Neural cell (in vitro differentiated cells): ENCODE results near the gene YIPF1.

Experiments used
- CTCF ChIP-seq: fragments of 450-650 bp; IDR thresholded peaks from 2 replicates; pipeline ENCODE4 v1.5.1; 2014; ENCODE audit warnings: antibody characterized with exemption, mild to moderate bottlenecking, moderate library complexity; ENCODE audit not compliant: poor library complexity, severe bottlenecking
- EP300 ChIP-seq: fragments of 450-650 bp; conservative IDR thresholded peaks from 2 replicates; pipeline ENCODE4 v1.6.1; 2014; ENCODE audit warnings: antibody characterized with exemption, mild to moderate bottlenecking, moderate library complexity; ENCODE audit not compliant: poor library complexity, severe bottlenecking
- EZH2 ChIP-seq: fragments of 200-600, 300-800 bp; shearing (Covaris generic), sonication (generic); IDR thresholded peaks from 2 replicates; pipeline ENCODE4 v1.6.1; 2014; ENCODE audit warnings: antibody characterized with exemption, low read length, borderline replicate concordance, mild to moderate bottlenecking; ENCODE audit not compliant: insufficient read depth, poor library complexity, severe bottlenecking
- MXI1 ChIP-seq: fragments of 450-650 bp; conservative IDR thresholded peaks from 2 replicates; pipeline ENCODE4 v1.6.1; 2014; ENCODE audit warnings: antibody characterized with exemption, mild to moderate bottlenecking; ENCODE audit not compliant: poor library complexity, severe bottlenecking
- POLR2AphosphoS5 ChIP-seq: IDR thresholded peaks from 2 replicates; pipeline ENCODE4 v1.6.1; 2012
- REST ChIP-seq: IDR thresholded peaks from 2 replicates; pipeline ENCODE4 v1.6.1; 2012; ENCODE audit warnings: borderline replicate concordance
- SMC3 ChIP-seq: fragments of 450-650 bp; conservative IDR thresholded peaks from 2 replicates; pipeline ENCODE4 v1.6.1; 2014; ENCODE audit warnings: antibody characterized with exemption, mild to moderate bottlenecking, moderate library complexity; ENCODE audit not compliant: poor library complexity
- TAF1 ChIP-seq: IDR thresholded peaks from 2 replicates; pipeline ENCODE4 v1.6.1; 2012; ENCODE audit warnings: low read depth

GRCh38 chr1:53834776-53835175 is 54.8 kb downstream of the YIPF1 start:
- TF ChIP-seq CTCF (no peak), SMC3 (no peak), REST (no peak), EZH2 (no peak), EP300 (no peak), POLR2AphosphoS5 (no peak), TAF1 (no peak), MXI1 (no peak)
